ENCODE data around the gene MEIOSIN.
A peak's percentile ranks its signal among the peaks of the same experiment; 100 is the strongest.

MEIOSIN gene

GRCh38 chr19:45777395-45777961 is 44.2 kb downstream of the MEIOSIN start:
- H3K27ac ChIP-seq = peak overlapping the region in 1 of 2 donors; percentile 40
- no peak for DNase-seq (ENCODE audit: low spot score)
- TF ChIP-seq CTCF (IDR thresholded peaks at IDR 0.05) = no peak
- H3K4me3 ChIP-seq = no peak overlapping the region

- Histone ChIP-seq H3K4me3 (no peak overlapping the region), H3K27ac (peak overlapping the region in 1 of 2 donors; percentile 40)
- TF ChIP-seq CTCF (IDR thresholded peaks at IDR 0.05) = no peak
- no peak for DNase-seq (ENCODE audit: low spot score)
These were observed 44.9 kb downstream of the MEIOSIN start for GRCh38 chr19:45778010-45778661.

- no peak for DNase-seq (ENCODE audit: low spot score)
- Histone ChIP-seq H3K4me3 (peak overlapping the region; percentile 69), H3K27ac (peak overlapping the region; percentile 92 to 97)
- TF ChIP-seq CTCF (IDR thresholded peaks at IDR 0.05) = no peak
These were observed 46.2 kb downstream of the MEIOSIN start for GRCh38 chr19:45779231-45780145.

GRCh38 chr19:45780146-45780447 is 46.9 kb downstream of the MEIOSIN start:
- Histone ChIP-seq H3K4me3 (peak overlapping the region; percentile 69), H3K27ac (peak overlapping the region; percentile 92 to 97)
- no peak for DNase-seq (ENCODE audit: low spot score)
- no peak for TF ChIP-seq CTCF (IDR thresholded peaks at IDR 0.05)

GRCh38 chr19:45780448-45781213 is 47.4 kb downstream of the MEIOSIN start:
- no peak for TF ChIP-seq CTCF (IDR thresholded peaks at IDR 0.05)
- no peak for DNase-seq (ENCODE audit: low spot score)
- Histone ChIP-seq H3K27ac (peak overlapping the region; percentile 92 to 97), H3K4me3 (peak overlapping the region; percentile 69)

GRCh38 chr19:45781214-45782161 is 48.2 kb downstream of the MEIOSIN start:
- DNase-seq (ENCODE audit: low spot score) = no peak
- TF ChIP-seq CTCF (IDR thresholded peaks at IDR 0.05) = no peak
- Histone ChIP-seq H3K4me3 (peak overlapping the region; percentile 69), H3K27ac (peak overlapping the region; percentile 92 to 97)

Data from coronary artery (tissue), 2 donors.